ENCODE data around the gene C6orf47. TPM values are rescaled to one million over a fixed set of nuclear protein-coding genes. Genes with fewer than 3 reads are reported as not detected.

Gene C6orf47
- total and polyA plus RNA-seq, 10 of the 15 experiments (the other 5 are each of a cell fraction or from before 2014, with no cell fraction given) = 0.16 to 20.4 (median 17.3) TPM; not detected in 1

GRCh38 chr6:31614684-31615578 lies 45.6 kb downstream of the C6orf47 start, which contains the start of gene AIF1:
Gene AIF1 (plus strand): TSS chr6:31615234. CDS start chr6:31615330, 96 bp downstream.
- peaks cover 9% of the 10 kb centered on the region for H3K79me2 ChIP-seq (ENCODE audit: control insufficient read depth, insufficient read depth, low read length)
- FAIRE-seq = no peak
- H3K36me3 ChIP-seq (ENCODE audit: control insufficient read depth in 2 of 2, insufficient read depth in 2 of 2, low read length in 1 of 2) = no peaks in the 10 kb centered on the region
- WGBS (ENCODE audit: insufficient coverage, insufficient replicate concordance, low lambda C conversion rate, missing lambda C conversion rate) = 61% methylated on average over 6 of the region's 6 CpGs
- intact Hi-C loops (cut with micrococcal nuclease; ENCODE audit: unreplicated experiment) = loop anchor here (5.0 kb wide), 1 partner anchor 118 kb away; the partner anchor contains the start of gene MICB
- no peak for DNase-seq (ENCODE audit: low read depth, low spot score)
- H2AFZ ChIP-seq (ENCODE audit: control insufficient read depth, low read depth, low read length) = peak within 1 kb of the TSS; percentile 81
- H3K27me3 ChIP-seq (replicated peaks in 1 of 2; ENCODE audit: control insufficient read depth in 2 of 2, insufficient read depth in 2 of 2, low read length in 1 of 2) = no peaks in the 10 kb centered on the region
- H3K4me3 ChIP-seq = peak within 1 kb of the TSS; percentile 69
- peaks cover 29% of the 10 kb centered on the region for H3K4me1 ChIP-seq (ENCODE audit: control insufficient read depth, insufficient read depth, low read length)
- H3K4me2 ChIP-seq (ENCODE audit: control insufficient read depth, insufficient read depth) = peak within 1 kb of the TSS; percentile 96
- H4K20me1 ChIP-seq (ENCODE audit: control insufficient read depth, insufficient read depth) = no peaks in the 10 kb centered on the region
- POLR2A ChIA-PET = interaction anchor here (0.5 to 3.4 kb wide), 11 partner anchors 16 to 306 kb away, joined by 3 to 19 read pairs (median 4); partner anchors contain the start of genes C6orf47 and NCR3
- H3K9me3 ChIP-seq (replicated peaks; ENCODE audit: control insufficient read depth, insufficient read depth, low read length) = no peaks in the 10 kb centered on the region
- BruUV-seq (replicated peaks) = no TSS peak
- peak within 1 kb of the TSS; percentile 93 for H3K27ac ChIP-seq (ENCODE audit: control insufficient read depth, insufficient read depth)
- SMC1A ChIA-PET (ENCODE audit: uncharacterized antibody, unreplicated experiment) = interaction anchor here (0.8 to 9.6 kb wide), 11 partner anchors 17 to 69 kb away, joined by 3 to 78 read pairs (median 4); partner anchors contain the start of genes ATP6V1G2, NCR3 and NFKBIL1
- peak within 1 kb of the TSS; percentile 78 for H3K9ac ChIP-seq (ENCODE audit: control insufficient read depth, insufficient read depth, low read length)
- peak; percentile 61 for ATAC-seq
- CTCF ChIA-PET = interaction anchor here (1.5 to 10.5 kb wide), 4 partner anchors 16 to 123 kb away, joined by 3 to 95 read pairs (median 11); no protein-coding TSS in a partner anchor
- RAD21 ChIA-PET (ENCODE audit: unreplicated experiment) = interaction anchor here (0.7 to 3.8 kb wide), 7 partner anchors 17 to 123 kb away, joined by 3 to 27 read pairs (median 3); partner anchors contain the start of genes C6orf47, GPANK1 and LTB
- in situ Hi-C loops (cut with MboI) = no loop called here
- TF ChIP-seq NR2C2 (IDR thresholded peaks at IDR 0.05; ENCODE audit: borderline replicate concordance, control insufficient read depth, insufficient read length, low read depth) (no peak), HSF1 (IDR thresholded peaks at IDR 0.05; ENCODE audit: low read depth, low read length) (no peak), RELB (IDR thresholded peaks at IDR 0.05; ENCODE audit: low read depth) (no peak), HDAC2 (IDR thresholded peaks at IDR 0.05) (no peak), TBL1XR1 (IDR thresholded peaks at IDR 0.05; ENCODE audit: low read depth, low read length) (no peak), ATF3 (IDR thresholded peaks at IDR 0.05; ENCODE audit: borderline replicate concordance, extremely low read depth, low read depth, low read length) (no peak), ZNF384 (IDR thresholded peaks at IDR 0.05; ENCODE audit: borderline replicate concordance, low read depth, low read length) (no peak), HDGF (IDR thresholded peaks at IDR 0.05) (peak; percentile 75), PKNOX1 (IDR thresholded peaks at IDR 0.05) (no peak), WRNIP1 (IDR thresholded peaks at IDR 0.05; ENCODE audit: borderline replicate concordance, low read depth, low read length) (no peak), PAX5 (IDR thresholded peaks at IDR 0.05; ENCODE audit: borderline replicate concordance, low read depth, low read length) (no peak), SMARCA5 (IDR thresholded peaks at IDR 0.05) (0 out of 2 replicates have a peak, but pooled peaks have one; percentile 16), SP1 (IDR thresholded peaks at IDR 0.05; ENCODE audit: low read depth, low read length) (no peak), KAT2A (conservative IDR thresholded peaks at IDR 0.05; ENCODE audit: control insufficient read depth, low read depth, low read length) (no peak), ZNF217 (IDR thresholded peaks at IDR 0.05) (no peak; the same call in 1 of the 2 replicates), CREB1 (IDR thresholded peaks at IDR 0.05; ENCODE audit: low read depth) (no peak), POLR2AphosphoS5 (IDR thresholded peaks at IDR 0.05; ENCODE audit: low read length) (no peak), TAF1 (IDR thresholded peaks at IDR 0.05; ENCODE audit: borderline replicate concordance, low read depth, low read length) (no peak), ZSCAN29 (IDR thresholded peaks at IDR 0.05) (no peak), KDM1A (IDR thresholded peaks at IDR 0.05; ENCODE audit: borderline replicate concordance) (no peak)
